H1 (cell line): ENCODE measurements around the gene KIF11. TPM values are rescaled to one million over a fixed set of nuclear protein-coding genes. Genes with fewer than 3 reads are reported as not detected.

ENCODE experiments used
- BRCA1 ChIP-seq: IDR thresholded peaks from 2 replicates; pipeline ENCODE4 v1.6.1; 2012; ENCODE audit warnings: low read depth, low read length, improper control_type of control experiment
- E2F6 ChIP-seq: IDR thresholded peaks from 2 replicates; pipeline ENCODE4 v1.6.1; 2012; ENCODE audit warnings: inconsistent platforms
- EP300 ChIP-seq, 2 experiments: IDR thresholded peaks; 1 replicate in 1 of 2; 2 replicates in 1 of 2; pipeline ENCODE4 v1.6.1; 2011 to 2012; ENCODE audit warnings: low read depth in 2 of 2, low read length in 2 of 2, mild to moderate bottlenecking in 2 of 2, borderline replicate concordance in 1 of 2, inconsistent platforms in 1 of 2, moderate library complexity in 1 of 2
- polyA plus RNA-seq, 7 experiments: library from polyadenylated mRNA; depleted of rRNA in 3 of 7; stranded (reverse) in 5 of 7; unstranded in 2 of 7; fragments of >200 nt in 5 of 7; fragments of 200-250 nt in 2 of 7; gene quantifications; 1 replicate in 5 of 7; 2 replicates in 1 of 7; 4 replicates in 1 of 7; pipeline versions ENCODE4 v1.2.1 to v1.2.3, GENCODE V29; 2011 to 2013; ENCODE audit warnings: missing spikeins in 2 of 7, mixed read lengths in 2 of 7
- total RNA-seq: library from RNA; stranded (reverse); fragmentation: NEBNext Ultra II Directional; extraction: Animal tissue kit (Norgen Biotek cat#: 25700); gene quantifications from 2 replicates; pipeline ENCODE4 v1.2.1, GENCODE V29; 2021

Gene KIF11
- total and polyA plus RNA-seq, 2 of the 8 experiments (the other 6 are each of a cell fraction or from before 2014, with no cell fraction given) = 11.1 to 59.2 TPM

- no peak for TF ChIP-seq E2F6
- peak in 1 of 2 experiments; percentile 16; a peak in 1 of 3 replicates for TF ChIP-seq EP300 (IDR thresholded peaks at IDR 0.05; ENCODE audit: borderline replicate concordance in 1 of 2, low read depth in 2 of 2, low read length in 2 of 2)
- TF ChIP-seq BRCA1 = no peak
These were observed 1.3 kb upstream of the KIF11 start (continued) for GRCh38 chr10:92591550-92592022.
